GM19324 (cell line): Measurements from ENCODE around the gene ANKRD24.
"Not testable (repeated sequence)": the region's sequence is repeated elsewhere in the genome, so short reads cannot be mapped to it uniquely, and the experiment has no call there.

ENCODE experiments used
- ATAC-seq: cut with Tn5 transposase; IDR thresholded peaks from one replicate; pipeline ENCODE4 v1.9.1; 2021; ENCODE audit warnings: mild to moderate bottlenecking, moderate library complexity; ENCODE audit not compliant: unreplicated experiment, low FRiP score

Gene ANKRD24

DNA sequence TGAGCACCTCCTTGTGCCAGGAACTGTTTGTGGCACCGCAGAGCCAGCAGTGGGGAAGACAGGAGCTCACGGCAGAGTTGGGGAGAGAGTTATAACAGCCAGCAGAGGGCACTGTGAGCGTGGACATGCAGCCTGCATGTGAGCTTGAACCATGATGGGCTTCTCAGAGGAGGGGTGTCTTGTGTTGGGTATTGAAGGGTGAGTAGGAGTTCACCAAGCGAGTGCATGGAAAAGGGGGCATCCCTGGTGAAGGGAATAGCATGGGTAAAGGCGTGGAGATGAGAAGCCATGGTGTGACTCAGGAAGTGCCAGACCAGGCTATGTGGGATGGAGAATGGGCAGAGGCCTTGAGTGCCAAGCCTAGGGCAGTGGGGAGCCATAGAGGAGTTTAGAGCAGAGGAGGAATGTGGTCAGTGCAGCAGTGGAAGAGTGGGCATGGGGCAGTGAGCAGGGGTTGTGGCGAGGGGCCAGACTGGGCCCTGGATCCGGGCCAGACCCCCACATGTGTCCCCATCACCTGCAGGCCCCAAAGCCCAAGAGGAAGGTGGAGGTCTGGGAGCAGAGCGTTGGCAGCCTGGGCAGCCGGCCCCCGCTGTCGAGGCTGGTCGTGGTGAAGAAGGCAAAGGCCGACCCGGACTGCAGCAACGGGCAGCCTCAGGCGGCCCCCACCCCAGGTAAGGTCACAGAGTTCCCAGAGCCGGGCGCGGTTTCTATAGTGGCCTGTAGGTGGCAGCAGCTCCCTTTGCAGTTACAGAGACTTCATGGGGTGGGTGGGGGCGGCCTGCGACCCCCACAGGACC is 84.8 kb downstream of the ANKRD24 start:
- no peak for ATAC-seq

GRCh38 chr19:4267901-4268815 is 85.7 kb downstream of the ANKRD24 start:
- no peak for ATAC-seq

- no peak for ATAC-seq
These were observed 86.4 kb downstream of the ANKRD24 start for GRCh38 chr19:4268816-4269430.

GRCh38 chr19:4272894-4273293 is 90.4 kb downstream of the ANKRD24 start:
- ATAC-seq: no peak

DNA sequence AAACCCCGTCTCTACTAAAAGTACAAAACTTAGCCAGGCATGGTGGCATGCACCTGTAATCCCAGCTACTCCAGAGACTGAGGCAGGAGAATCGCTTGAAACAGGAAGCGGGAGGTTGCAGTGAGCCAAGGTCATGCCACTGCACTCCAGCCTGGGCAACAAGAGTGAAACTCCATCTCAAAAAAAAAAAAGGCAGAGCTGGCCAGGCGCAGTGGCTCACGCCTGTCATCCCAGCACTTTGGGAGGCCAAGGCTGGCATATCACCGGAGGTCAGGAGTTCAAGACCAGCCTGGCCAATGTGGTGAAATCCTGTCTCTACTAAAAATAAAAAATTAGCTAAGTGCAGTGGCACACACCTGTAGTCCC is 91.8 kb downstream of the ANKRD24 start:
- ATAC-seq: not testable (repeated sequence)
